Middle frontal gyrus (tissue), 1 donor: ENCODE data around the gene SLC36A1.
"Not testable (repeated sequence)": the region's sequence is repeated elsewhere in the genome, so short reads cannot be mapped to it uniquely, and the experiment has no call there.

ENCODE experiments used
- DNase-seq: peaks from one replicate; pipeline ENCODE4 v3.0.0-alpha.2; 2015; ENCODE audit warnings: low spot score; ENCODE audit errors: extremely low spot score

SLC36A1 gene

DNA sequence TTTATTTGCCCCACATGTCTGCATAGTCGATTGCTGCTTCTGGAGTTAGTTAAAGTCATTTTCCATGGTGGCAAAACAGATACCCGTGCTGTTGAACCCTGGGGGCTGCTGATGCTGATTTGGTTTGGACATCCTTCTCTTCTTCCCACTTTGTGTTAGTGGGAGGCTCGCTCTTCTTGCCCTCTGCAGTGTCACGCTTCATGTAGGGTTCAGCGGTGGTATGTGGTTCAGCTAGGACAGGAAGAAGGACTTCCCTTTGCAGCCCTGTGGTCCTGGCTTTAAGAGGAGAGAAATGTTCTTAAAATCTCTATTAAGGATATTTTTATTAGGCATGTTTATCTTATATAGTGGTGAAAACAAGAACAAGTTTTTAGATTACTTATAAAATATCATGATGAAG lies 36.2 kb downstream of the SLC36A1 start:
- no peak for DNase-seq

DNA sequence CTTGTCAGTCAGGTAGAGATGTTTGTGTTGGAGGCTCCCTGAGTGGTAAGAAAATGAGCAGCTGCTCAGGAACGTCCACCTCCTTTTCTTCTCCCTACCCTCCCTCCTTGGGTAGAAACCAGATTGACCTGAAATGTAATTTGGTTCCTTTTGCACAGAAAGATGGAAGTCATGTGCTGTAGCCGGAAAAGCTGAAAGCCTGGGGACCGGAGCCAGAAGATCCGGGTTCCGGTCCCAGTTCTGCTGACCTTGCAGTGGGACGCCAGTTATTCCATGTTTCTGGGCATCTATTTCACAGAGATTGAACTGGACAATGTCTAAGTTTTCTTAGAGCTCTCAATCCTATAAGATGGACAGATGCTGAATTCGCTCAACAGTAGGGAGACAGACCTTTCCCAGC lies 40.1 kb downstream of the SLC36A1 start:
- DNase-seq, result no peak

DNA sequence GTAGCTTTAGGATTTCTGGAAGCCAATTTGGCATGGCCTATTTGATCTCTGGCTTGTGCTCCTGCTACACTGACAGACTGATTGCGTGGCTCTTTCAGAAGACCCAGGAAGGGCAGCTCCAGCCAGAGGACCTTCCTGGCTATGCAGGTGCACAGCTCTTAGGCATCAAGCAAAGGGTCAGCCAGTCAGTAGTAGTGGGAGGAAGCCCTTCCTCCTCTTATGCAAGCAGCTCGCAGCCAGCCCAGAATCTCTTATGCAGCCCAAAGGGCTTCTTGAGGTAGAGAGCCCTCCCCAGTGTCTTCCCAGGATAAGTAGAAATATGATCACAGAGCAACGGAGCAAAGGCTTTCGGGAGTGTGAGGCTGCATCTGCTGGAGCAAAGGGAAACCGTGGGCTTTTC lies 43.2 kb downstream of the SLC36A1 start:
- DNase-seq, result no peak

DNA sequence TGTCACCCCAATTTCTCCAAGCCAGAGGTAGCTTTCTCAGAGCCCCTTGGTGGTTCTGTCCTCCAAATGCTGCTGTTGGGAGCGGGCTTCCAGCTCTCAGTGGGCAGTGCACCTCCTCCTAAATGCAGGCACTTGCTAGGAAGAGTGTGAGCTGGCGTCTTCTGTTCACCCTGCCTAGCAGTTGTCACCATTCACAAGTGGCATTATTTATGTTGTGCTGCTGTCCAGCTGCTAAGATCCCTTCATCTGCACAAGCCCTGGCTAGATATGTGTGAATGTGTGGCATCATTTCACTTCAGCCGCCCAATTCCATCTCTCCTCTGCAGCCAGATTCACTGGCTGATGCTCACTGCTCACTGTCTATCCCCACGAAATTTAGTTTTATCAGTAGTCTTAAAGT lies 43.7 kb downstream of the SLC36A1 start:
- no peak for DNase-seq

DNA sequence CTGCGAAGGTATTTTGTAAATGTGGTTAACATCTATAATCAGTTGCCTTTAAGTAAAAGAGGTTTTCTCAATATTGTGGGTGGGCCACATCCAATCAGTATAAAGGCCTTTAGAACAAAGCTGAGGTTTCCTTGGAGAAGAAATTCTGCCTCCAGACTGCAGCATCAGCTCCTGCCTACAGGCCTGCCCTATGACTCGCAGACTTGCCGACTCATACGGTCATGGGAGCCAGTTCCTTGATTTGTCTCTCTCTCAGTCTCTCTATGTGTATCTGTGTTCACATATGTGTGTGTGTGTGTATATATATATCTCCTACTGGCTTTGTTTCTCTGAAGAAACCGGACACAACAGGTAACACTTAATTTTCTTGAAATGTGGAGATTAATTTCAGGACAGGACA lies 45.3 kb downstream of the SLC36A1 start:
- no peak for DNase-seq

DNA sequence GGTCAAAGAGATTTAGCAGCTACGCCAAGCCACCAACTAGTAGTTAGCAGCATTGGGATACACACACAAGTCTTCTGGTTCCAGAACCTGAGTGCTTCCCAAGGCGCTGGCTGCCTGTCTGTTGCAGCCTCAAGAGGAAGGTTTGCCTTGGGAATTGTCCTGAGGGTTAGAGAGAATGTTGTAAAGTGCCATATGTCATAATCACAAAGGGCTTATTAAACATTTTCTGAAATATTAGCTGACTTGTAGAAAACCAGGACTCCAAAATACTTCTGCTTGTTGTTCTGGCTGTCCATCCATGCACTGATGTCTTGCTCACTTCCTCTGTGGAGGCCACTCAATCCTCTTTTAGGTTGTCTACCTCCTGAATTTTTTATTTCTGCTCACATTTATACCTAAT lies 46.3 kb downstream of the SLC36A1 start:
- no peak for DNase-seq

DNA sequence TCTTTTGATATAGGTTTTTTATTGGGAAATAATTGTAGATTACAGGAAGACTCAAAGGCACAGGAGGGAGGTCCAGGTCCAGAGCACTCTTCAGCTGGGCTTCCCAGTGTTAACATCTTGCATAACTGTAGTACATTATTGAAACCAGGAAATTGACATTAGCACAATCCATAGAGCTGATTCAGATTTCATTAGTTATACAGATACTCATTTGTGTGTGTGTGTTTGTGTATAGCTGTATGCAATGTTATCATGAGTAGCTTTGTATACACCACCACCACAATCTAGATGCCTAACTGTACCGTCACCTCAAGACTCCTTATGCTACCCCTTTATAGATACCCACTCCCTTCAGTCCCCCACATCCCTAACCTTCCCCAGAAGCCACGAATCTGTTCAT lies 47.9 kb downstream of the SLC36A1 start:
- DNase-seq, result no peak

DNA sequence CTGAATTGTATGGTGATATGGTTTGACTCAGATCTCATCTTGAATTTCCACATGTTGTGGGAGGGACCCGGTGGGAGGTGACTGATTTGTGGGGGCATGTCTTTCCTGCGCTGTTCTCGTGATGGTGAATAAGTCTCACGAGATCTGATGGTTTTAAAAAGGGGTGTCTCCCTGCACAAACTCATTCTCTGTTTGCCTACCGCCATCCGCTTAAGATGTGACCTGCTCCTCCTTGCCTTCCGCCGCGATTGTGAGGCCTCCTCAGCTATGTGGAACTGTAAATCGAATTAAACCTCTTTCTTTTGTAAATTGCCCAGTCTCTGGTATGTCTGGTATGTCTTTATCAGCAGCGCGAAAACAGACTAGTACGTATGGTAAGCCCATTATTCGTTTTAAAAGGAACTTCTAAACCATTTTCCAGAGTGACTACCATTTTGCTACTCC lies 48.7 kb downstream of the SLC36A1 start:
- no peak for DNase-seq

DNA sequence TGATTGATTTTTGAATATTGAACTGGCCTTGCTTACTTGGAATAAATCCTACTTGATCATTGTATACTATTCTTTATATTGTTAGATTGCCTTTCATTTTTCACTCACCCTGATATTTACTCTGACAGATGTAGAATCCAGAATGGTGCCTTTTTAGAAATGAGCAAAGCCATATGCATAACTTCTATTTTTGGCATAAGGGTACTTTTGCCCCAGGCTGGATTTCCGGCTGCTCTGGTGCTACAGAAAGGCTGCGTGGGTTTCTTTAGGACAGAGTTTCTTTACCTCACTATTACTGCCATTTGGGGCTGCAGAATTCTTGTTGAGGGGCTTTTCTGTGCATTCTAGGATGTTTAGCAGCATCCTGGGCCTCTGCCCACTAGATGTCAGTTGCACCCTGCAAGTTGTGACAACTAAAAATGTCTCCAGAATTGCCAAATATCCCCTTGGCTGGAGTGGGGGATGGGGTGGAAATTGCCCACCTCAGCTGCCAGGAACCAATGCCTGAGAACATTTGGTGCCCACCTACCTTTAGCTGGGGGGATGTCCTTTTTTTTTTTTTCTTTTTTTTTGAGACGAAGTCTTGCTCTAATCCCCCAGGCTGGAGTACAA lies 50.1 kb downstream of the SLC36A1 start:
- DNase-seq, result no peak

DNA sequence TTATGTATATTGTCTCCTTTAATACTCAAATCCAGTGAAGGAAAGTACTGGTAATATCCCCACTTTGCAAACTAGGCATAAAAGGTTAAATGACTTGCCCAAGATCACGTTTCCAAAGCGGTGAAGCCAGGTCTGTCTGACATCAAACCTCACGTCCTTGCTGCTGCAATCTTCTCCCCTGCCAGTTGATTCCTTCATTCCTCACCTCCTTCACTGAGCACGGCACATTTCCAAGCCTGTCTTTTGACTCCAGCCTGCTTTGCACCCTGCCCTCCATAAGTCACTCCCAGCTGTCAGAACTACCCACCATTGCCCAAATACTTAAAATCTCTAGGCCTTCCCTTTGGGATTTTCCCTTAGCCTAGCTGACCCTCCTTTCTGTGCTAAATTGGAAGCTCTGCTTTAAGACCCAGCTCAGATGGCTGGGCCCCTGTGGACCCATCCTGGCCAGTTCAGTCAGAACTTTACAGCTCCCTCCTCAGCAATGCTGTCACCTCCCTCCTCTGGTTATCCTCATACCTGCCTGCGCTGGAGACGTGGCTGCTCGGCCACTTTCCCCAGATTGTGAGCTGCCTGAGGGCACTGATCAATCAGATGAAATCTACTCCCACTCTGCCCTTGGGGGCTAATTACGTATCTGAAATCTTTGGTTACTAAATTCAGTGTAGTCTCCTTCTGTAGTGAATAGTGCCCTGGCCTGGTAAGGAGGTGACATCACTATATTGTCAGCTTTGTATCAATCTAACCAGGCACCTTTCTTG lies 51.2 kb downstream of the SLC36A1 start:
- no peak for DNase-seq

DNA sequence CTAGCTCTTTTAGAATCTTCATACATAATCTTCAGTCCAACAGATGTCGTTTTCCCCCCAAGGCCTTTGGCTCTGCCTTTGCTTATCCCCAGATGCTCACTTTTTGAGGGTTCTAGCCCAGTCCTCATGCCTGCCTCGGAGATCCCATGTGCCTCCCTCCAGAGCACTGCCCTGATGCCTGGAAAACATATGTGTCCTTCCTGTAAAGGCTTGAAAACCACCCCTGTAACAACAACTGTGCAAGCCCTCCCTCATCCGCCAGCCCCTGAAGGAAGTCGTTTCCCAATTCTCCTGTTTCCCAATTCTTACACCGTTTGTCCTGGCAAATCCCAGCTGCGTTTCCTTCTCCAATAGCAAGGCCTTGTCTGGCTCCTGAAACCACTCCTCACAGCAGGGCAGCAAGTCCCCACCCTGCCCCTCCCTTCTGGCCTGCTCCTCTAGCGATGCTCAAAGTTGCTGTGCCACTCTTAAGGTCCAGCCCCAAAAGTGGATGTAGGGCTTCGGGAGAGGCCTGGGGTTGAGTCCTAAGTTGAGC lies 52.2 kb downstream of the SLC36A1 start:
- DNase-seq, result no peak

DNA sequence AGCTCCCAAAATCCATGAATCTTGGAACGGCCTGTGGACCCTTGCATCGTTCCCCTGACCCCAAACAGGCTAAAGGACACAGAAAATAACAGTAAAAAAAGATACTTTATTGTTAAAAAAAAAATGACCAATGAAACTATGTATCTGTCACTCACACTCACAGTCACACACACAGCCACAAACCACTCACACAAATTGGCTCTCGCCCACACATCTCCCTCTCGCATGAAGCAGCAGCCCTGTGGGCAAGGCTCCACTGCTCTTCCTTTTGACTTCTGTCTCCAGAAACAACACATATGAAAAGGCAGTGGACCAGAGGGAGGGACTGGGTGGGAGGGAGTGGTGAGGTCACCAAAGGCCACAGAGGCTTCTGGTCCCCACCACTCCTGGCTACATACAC lies 56.6 kb downstream of the SLC36A1 start:
- no peak for DNase-seq

DNA sequence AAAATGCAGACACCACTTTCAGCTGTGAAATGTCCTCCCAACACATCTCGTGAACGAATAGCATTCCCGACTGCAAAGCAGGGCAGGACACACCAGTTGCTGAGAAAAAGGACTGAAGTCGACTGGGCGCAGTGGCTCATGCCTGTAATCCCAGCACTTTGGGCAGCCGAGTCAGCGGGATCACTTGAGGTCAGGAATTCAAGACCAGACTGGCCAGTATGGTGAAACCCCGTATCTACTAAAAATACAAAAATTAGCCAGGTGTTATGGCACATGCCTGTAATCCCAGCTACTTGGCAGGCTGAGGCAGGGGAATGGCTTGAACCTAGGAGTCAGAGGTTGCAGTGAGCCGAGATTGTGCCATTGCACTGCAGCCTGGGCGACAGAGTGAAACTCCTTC lies 60.9 kb downstream of the SLC36A1 start:
- DNase-seq, result not testable (repeated sequence)

DNA sequence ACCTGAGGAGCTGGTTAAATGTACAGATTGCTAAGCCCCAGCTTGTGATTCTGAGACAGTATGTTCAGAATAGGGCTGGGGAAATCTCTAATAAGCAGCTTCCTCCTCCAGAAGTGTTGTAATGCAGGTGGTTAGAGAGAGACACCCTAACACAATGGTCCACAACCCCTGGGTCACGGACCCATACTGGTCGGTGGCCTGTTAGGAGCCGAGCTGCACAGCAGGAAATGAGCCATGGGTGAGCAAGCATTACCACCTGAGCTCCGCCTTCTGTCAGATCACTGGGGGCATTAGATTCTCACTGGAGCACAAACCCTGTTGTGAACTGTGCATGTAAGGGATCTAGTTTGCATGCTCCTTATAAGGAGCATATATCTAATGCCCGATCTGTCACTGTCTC lies 61.8 kb downstream of the SLC36A1 start:
- DNase-seq, result no peak

DNA sequence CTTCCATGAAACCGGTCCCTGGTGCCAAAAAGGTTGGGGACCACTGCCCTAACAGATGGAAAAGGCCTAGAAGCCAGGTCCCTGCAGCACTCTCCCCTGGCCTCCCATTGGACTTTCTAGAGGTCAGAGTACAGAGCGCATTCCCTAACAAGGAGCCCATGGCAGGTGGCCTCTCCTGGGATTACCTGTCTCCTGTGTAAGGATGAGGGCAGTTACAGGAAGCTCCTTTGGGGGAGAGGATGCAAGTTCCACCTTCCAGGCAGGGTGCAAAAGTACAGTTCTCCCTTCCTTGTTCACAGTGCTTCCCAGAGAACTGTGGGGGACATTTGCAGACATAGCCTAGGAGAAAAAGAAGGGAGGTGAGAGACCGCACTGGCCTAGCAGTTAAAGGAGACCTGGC lies 62.4 kb downstream of the SLC36A1 start:
- DNase-seq, result no peak

DNA sequence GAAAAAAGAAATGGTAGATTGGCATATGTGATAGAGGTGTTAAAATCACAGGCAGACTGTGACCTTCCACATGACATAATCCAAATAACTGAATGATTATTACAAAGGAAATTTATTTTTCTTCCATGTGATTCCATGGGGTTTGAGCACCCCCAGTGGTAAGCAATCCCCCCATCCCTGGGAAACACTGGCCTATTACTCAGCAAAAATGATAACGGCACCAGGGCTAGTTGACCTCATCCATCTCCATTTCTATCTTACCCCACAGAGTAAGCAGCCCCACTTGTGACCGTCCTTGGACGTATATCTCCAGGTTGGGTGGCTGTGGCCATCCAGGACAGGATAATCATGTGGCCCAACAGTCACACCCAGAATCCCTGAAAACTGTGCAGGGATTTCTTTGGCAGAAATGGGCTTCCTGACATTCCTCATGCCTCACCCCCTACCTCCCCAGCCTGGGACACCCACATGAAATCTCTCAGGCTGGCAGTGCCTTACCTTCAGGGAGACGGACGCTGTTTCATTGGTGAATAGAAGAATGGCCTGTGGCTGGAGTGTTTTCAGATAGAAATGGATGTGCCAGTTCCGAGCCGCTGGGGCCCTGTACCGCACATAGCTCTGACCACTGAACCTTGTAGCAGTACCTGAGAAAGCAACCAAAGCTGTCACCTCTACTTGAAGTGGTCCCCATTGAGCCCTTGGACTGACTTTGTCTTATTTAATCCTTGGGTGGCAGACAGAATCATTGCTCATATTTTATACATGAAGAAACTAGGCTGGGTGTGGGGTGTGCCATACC lies 69.9 kb downstream of the SLC36A1 start:
- DNase-seq, result no peak

DNA sequence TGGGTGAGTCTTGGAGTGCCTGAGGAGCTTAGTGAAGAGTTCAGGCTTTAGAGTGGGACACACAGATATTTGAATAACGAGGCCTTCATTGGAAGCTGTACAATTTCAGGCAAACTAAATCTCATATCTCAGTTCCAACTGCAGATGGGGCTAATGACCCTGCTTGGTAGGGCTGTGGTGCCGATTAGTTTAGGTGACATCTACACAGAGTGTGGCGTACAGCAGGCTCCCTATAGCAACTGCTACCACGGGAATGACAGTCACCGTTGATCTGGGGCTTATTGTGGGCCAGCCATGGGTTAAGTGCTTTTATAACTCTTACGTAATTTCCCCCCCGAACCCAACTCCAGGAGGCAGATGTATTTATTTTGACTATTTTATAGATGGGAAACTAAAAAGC lies 72.9 kb downstream of the SLC36A1 start:
- no peak for DNase-seq

DNA sequence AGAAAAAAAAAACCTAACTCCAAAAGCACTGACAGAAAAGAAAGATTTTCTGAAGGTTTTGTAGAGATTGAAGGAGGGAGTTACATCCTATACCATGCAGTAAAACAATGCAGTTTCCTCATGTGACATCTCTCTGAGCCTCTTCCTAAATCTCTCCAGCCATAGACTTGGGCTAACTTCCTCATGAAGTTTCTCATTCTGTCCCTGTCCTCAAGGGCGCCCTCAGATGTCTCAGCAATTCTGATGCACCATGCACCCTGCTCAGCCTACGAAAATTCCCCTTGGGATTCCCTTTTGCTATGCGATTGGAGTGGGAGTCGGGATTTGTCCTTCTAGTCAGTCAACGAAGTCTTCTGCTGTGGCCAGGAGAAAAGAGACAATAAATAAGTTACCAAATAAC lies 74.8 kb downstream of the SLC36A1 start:
- DNase-seq, result no peak

DNA sequence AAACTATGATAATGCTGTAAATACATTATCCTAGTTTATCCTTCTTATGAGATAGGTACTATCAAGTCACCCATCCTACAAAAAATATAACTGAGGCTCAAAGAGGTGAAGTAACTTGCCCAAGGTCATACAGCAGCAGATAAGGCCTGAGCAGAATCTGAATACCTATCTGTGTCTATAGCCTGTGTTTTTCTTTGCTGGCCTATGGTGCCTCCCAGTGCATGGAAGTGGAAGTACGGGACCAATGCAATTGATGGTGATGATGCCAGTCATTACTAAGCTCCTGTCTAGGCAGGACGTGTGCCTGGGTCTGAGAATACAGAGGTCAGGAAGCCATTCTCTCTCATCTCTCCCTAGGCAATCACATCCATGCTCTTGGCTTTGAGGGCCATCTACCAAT lies 75.9 kb downstream of the SLC36A1 start:
- DNase-seq, result no peak

DNA sequence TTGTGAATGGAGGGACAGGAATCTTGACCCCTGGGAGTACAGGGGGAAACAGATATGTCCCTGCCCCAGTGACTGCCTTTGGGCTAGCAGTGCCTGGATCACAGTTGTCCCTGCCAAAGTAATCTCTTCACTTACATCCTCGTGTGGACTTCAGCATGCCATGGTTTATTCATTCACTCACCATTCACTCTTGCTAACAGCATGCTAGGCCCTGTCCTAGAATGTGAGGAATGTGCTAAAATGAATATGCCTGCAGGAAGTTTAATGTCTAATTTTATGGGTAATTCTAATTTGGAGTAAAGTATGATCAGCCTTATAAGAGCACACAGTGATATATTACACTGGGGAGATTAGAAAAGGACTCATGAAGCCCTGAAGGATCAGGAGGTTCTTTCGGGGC lies 80.8 kb downstream of the SLC36A1 start:
- no peak for DNase-seq

DNA sequence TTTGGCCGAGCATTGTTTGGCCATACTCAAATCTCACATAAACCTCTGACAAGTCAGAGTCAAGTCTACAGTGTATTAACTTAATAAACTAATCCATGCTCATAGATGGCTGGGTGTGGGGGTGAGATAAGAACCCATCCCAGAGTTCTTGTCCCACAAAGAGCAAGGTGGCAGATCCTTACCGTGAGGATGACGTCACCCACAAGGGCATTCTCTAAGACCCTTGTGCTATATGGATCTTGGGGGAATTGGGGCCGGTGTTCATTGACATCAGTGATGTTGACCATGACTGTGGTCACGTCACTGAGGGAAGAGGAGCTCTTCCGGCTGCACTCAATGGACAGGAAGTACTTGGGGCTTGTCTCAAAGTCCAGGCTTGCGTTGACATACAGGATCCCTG lies 81.6 kb downstream of the SLC36A1 start:
- DNase-seq, result no peak

DNA sequence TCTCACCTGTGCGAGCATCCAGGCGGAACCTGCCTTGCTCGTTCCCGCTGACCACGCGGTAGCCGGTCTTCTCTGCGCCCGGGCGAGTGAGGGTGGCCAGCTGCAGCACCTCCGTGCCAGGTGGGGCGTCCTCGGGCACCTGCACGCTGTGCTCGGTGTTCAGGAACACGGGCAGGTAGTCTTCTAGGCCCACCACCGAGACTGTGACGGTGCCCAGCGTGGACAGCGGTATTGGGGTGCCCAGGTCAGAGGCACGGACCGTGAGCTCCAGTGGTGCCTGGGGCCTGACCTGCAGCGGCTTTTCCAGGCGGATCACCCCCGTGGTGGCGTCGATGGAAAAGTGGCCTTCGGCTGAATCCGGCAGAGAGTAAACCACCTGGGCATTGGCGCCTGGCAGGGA lies 84.2 kb downstream of the SLC36A1 start:
- DNase-seq, result no peak
